ENCODE measurements around the gene FAM222A.

FAM222A gene

DNA sequence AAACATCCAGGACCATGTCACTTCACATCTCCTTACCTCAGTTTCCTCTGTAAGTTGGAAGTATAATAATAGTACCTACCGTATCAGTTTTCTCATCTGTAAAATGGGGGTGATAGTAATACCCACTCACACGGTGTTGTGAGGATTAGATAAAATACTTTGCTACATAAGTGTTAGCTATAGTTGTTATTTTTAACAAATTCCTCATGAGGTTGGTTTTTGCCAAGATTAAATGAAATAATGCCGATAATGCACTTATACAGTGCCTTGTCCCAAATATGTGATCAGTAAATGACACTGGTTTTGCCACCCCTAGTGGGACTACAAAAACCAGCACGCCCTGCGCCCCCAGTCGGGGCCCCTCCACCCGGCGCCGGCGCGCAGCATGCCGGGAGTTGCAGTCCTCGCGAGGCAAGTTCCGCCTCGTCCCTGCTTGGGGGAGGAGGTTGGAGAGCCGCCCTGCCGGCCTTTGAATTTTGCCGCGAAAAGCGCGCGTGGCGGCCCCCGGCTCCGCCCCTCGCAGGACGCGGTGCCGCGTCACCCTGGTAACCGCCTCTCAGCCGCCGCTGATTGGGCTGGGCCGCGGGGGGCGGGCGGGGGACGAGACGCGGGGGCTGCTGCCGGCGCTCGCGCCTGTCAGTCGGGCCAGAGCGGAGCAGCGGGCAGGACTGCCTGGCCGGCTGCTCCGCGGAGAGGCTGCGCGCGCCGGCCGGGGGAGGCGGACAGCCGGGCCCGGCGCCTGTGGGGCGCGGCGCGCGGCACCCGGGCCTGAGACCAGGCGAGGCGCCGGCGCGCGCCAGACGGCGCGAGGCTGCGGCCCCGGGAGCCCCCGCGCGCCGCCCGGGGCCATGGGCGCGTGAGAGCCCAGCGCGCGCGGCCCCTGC lies at the start of gene FAM222A:
FAM222A (plus strand) TSS at position 639 of the 884 bp plus-strand sequence. CDS start 30,322 bp downstream, outside the sequence.
- DNase-seq (ENCODE audit: low read depth, low spot score) = peak; percentile 77

- DNase-seq (ENCODE audit: low read depth, low spot score) = no peak
Observed at GRCh38 chr12:109664402-109664801, 49.2 kb upstream of the FAM222A start.

GRCh38 chr12:109666068-109666467 lies 47.6 kb upstream of the FAM222A start:
- DNase-seq (ENCODE audit: low read depth, low spot score) = no peak

DNA sequence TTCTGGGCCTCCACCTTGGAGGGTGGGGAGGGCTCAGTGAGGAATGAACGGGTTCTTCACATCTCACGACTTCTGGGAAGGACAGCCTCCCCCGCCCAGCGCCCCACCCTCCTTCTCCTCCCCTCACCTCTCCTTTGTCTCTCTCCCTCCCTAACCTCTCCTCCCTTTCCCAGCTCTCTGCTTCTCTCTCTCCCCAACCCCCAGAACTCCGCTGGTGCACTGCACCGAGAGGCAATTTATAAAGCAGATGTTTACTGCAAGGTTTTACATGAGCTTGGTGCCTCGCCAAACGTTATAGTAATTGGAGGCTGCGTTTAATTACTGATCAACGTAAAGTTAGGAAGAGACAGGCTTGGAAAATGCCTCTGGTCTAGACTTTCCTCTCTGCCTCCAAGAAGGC lies 42.9 kb upstream of the FAM222A start:
- no peak for DNase-seq (ENCODE audit: low read depth, low spot score)

GRCh38 chr12:109671502-109671901 lies 42.1 kb upstream of the FAM222A start:
- DNase-seq (ENCODE audit: low read depth, low spot score) = no peak

DNA sequence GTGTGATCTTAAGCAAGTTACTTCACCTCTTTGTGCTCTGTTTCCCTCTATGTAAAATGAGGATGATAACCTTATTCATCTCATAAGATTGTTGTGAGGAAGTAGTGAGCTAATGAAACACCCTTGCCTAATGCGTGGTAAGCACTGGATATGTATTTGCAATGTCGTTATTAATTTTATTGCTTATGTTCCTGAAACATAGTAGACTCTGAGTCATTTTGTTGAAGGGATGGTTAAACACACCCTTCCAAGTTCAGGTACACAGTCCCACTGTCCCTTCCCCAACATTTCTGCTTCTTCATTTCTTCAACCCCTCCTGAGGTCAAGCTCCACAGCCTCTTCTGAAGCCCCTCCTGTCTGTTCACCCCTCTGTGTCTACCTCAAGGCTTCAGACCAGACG lies 40.2 kb upstream of the FAM222A start:
- no peak for DNase-seq (ENCODE audit: low read depth, low spot score)

- no peak for DNase-seq (ENCODE audit: low read depth, low spot score)
Observed at GRCh38 chr12:109673884-109674283, 39.7 kb upstream of the FAM222A start.

DNA sequence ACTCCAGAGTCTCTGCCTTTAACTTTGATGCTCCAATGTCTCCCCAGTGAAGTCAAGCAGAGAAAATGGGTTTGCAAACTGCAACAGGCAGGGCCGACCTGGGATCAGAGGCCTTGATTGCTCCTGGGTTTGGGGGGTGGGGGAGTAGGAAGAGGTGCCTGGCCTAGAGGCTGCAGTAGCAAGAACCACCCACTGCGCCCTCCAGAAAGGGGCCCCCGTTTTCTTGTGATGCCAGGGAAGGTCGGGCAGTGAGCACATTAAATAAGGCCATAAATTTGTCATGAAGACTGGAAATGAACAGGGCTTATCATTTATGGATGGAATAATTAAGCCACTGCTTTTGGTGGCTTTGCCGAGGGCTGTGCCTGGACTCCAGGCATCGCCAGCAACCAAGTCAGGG lies 38.2 kb upstream of the FAM222A start:
- no peak for DNase-seq (ENCODE audit: low read depth, low spot score)

DNA sequence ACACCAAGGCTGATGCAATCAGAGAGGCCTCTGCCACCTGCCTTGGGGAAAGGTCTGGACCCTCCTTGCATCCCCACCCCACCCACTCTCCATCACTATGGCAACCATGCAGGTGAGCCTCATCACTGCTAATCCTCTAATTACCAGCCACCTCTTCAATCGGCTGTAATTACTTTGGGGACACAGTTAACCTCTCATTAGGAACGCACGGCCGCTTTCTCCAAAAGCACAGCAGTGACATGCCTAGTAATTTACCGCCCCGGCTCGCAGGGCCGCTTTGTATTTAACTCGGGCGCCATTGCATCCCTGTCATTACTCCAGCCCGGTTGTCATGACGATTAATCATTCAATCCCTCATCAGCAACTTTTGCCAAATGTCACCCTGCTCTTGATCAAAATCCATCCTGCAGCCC lies 36.3 kb upstream of the FAM222A start:
- DNase-seq (ENCODE audit: low read depth, low spot score) = no peak

DNA sequence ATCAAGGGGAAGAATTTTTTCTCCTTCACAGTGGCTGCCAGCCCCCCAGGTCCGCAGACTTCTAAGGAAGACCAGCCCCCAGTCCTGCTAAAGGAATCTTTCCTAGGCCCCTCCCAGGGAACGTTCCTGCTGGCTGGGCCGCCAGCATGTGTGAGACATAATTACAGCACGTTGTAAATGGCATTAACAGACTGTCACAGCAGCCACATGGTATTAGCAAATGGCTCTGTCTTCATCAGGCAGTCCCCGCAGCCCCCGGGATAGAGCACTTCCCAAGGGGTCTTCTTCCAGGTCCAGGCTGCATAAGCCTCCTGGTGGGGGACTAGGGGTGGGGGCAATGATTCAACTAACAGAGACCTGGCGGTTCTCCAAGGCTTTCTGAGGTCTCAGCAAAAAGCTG lies 34.9 kb upstream of the FAM222A start:
- no peak for DNase-seq (ENCODE audit: low read depth, low spot score)

DNA sequence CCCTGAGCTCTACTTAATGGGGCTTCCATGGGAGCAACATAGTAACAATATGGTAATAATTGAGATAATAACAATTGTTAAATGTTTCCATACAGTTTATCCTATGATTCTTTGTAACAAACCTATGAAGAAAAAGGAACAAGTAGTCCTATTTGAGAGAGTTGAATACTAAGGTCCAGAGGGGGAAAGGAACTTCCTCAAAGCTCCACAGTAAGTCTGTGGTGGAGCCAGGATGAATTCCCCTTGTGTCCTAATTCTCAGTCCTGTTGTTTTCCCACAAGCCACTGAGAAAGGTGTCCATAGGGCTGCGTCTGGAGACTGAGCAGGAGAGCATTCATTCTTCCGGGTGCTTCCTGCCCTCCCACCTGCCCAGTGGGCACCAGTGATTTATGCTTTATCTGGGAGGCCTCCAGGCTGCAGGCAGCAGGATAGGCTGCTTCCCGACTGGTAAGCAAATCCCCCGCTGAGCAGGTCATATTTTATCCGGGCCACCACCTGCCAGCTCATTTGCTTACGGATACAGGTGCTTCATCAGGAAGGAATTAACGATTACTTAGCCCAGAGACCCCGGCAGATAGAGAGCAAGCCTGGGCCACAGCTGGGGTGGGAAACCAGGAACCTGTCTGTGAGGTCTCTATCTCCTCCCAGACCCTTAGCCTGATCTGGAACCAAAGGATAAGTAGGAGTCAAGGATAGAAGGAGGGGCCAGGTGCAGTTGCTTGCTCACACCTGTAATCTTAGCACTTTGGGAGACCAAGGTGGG lies 33.9 kb upstream of the FAM222A start:
- no peak for DNase-seq (ENCODE audit: low read depth, low spot score)

- DNase-seq (ENCODE audit: low read depth, low spot score) = no peak
Observed at GRCh38 chr12:109680264-109681005, 33.2 kb upstream of the FAM222A start.

DNA sequence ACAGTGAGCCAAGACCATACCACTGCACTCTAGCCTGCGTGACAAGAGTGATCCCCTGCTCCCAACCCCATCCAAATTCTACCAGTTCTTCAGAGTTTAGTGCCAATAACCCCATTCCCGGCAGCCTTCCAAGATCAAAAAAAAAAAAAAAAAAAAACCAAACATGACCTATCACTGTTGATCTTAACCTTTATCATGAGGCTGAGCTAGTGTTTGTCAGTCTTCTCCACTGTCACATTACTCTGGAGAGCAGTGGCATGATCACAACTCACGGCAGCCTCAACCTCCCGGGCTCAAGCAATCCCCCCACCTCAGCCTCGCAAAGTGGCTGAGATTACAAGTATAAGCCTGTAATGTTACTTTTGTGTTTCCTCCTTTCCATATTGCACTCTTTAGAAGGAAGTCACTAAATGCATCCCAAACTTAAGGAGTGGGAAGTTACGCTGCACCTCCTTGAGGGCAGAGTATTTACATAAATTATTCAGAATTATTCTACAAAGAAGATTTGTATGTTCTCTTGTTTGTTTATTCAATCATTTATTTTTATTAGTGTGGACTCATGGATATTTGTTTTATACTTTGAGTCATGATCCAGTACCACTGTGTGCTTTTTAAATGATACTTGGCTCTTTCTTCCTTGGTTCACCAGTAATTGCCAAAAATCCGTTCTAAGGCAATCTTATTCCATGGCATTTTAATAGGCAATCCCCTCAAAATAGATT lies 31.5 kb upstream of the FAM222A start:
- DNase-seq (ENCODE audit: low read depth, low spot score) = no peak

GRCh38 chr12:109682708-109683060 lies 30.9 kb upstream of the FAM222A start:
- DNase-seq (ENCODE audit: low read depth, low spot score) = no peak

DNA sequence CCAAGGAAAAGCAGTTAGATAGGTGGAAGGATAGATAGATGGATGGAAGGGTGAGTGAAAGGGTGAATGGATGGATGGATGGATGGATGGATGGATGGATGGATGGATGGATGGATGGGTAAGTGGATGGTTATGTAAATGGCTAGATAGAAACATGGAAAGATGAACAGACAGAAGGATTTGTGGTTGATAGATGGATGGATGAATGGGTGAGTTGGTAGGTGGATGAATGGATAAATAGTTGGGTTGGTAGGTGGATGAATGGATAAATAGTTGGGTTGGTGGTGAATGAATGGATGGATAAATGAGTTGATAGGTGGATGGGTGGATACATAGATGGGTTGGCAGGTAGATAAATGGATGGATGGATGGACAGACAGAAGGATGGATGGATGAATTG lies 30.3 kb upstream of the FAM222A start:
- DNase-seq (ENCODE audit: low read depth, low spot score) = no peak

DNA sequence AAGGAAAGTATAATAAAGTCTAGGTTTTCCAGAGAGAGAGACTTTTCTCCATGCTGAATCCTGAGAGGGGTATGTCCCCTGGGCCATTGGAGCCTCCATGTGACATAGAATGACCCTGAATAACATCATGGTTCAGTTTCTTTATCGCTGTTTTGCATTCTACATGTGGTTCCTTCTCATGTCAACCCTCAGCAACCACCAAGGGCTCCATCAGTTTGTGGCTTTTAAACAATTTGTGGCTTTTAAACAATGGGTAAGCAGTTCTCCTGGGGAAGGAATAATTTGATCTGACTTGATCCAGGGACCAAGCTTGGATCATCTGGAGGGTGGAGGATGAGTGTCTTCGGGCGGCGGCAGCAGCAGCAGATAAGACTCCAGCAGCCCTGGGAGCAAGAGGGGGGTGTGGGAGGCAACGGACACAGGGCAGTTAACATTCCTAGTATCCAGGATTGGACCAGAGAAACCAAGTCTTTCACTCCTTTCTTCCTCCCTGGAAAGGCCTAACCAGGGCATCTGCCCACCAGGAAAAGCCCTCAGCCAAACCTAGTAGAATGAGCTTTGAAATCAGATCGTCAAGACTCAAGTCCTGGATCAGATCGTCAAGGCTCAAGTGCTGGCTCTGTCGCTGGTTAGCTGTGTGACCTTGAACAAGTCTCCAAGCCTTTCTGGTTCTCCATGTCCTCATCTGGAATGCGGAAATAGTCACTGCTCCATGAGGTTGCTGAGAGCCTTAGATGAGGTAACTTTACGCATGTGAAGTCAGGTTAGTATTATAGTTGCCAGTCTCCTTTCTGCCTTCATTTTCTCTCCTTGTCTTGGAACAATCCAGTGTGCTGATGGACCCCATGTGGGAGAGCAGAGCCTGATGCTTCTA lies 27.8 kb upstream of the FAM222A start:
- DNase-seq (ENCODE audit: low read depth, low spot score) = no peak

- DNase-seq (ENCODE audit: low read depth, low spot score) = no peak
Observed at GRCh38 chr12:109686523-109686922, 27.1 kb upstream of the FAM222A start.

GRCh38 chr12:109687250-109687649 lies 26.4 kb upstream of the FAM222A start:
- DNase-seq (ENCODE audit: low read depth, low spot score) = no peak

DNA sequence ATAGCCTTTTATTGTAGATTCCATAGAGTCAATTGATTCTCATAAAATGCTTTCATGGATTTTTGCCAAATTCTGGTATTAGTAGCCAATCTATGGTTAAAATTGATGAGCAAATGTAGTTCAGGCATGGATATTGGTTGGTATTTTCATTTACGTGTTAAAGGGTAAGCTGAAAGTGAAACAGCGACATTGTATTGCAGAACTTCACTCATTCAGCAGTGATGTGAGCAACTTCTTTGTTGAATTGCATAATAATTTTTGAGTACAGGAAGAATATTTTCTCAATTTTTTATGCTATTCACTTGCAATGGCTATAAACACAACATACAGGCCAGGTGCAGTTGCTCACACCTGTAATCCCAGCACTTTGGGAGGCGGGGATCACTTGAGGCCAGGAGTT lies 24.2 kb upstream of the FAM222A start:
- no peak for DNase-seq (ENCODE audit: low read depth, low spot score)

- DNase-seq (ENCODE audit: low read depth, low spot score) = no peak
Observed at GRCh38 chr12:109693160-109693559, 20.5 kb upstream of the FAM222A start.

All from iPS DF 19.7 (cell line).